Myocyte (in vitro differentiated cells): ENCODE measurements around the gene ADIPOR2. TPM values are rescaled to one million over a fixed set of nuclear protein-coding genes. Genes with fewer than 3 reads are reported as not detected.
"Not testable (repeated sequence)": the region's sequence is repeated elsewhere in the genome, so short reads cannot be mapped to it uniquely, and the experiment has no call there.

ENCODE experiments used
- DNase-seq: peaks from one replicate; pipeline ENCODE4 v3.0.0-alpha.2; 2012; ENCODE audit warnings: low read depth
- total RNA-seq: library from RNA; depleted of rRNA; stranded (reverse); fragments of >200 nt; gene quantifications from 2 replicates; pipeline ENCODE4 v1.2.3, GENCODE V29; 2014

Gene ADIPOR2
- total RNA-seq, 1 donor from 2014 or later, result 22.8 TPM

- no peak for DNase-seq
These were observed 120.5 kb downstream of the ADIPOR2 start for GRCh38 chr12:1811281-1811947.

DNA sequence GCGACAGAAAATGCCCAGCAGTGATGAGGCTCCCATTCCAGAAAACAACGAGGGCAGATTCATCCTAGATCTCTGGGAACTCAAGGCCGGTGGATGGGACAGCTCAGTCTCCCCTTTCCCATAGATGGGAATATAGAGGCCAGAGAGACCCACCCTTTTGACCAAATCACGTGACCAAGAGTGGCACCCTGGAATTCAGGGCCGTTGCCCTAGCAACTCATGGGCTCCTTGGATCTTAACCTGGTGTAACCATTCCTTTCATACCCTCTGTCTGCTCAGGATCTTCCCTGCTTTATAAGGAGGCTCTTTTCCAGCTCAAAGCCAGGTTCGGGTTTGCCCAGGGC lies 121.0 kb downstream of the ADIPOR2 start:
- no peak for DNase-seq

GRCh38 chr12:1812650-1813302 lies 121.9 kb downstream of the ADIPOR2 start:
- no peak for DNase-seq

DNA sequence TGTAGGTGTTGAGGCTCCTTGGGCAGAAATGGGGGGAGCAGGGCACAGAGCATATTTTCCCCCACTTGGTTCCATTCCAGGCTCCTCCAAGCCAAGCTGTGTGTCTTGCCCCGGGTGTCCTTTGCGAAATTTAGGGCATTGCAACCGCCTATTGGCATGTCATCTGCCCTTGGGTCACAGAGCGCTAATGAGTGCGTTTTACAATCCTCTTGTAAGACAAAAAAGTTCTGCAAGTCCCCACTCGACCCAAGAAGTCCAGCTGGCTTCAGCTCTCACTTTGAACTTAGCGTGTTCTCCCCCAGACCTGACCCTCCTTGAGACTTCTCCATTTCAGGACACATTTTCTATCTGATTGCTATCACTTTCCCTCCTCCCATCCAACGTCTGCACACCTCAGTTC lies 123.4 kb downstream of the ADIPOR2 start:
- no peak for DNase-seq

GRCh38 chr12:1815108-1815507 lies 124.2 kb downstream of the ADIPOR2 start:
- DNase-seq, result no peak

- no peak for DNase-seq
These were observed 125.2 kb downstream of the ADIPOR2 start for GRCh38 chr12:1815814-1816729.

- DNase-seq, result no peak
These were observed 126.0 kb downstream of the ADIPOR2 start for GRCh38 chr12:1816730-1817348.

- DNase-seq, result not testable (repeated sequence)
These were observed 127.1 kb downstream of the ADIPOR2 start for GRCh38 chr12:1817928-1818327.

DNA sequence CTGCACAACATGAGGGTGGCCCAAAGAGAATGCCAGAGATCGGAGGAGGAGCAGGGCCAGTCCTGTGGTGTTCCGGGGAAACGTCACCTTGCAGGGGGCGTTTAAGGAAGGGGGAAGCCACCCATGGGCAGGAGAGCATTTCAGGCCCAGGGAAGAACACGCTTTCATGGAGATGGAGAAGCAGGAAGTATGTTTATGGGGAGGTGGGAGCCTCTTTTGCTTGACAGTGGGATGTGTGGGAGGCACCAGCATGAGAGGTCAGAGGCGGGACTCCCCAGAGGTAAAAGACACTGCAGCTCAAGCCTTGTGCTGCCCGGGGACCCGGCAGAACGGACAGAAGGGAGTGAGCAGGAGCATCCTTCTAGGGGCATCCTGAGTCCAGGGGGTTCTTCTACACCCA lies 128.2 kb downstream of the ADIPOR2 start:
- DNase-seq, result no peak

DNA sequence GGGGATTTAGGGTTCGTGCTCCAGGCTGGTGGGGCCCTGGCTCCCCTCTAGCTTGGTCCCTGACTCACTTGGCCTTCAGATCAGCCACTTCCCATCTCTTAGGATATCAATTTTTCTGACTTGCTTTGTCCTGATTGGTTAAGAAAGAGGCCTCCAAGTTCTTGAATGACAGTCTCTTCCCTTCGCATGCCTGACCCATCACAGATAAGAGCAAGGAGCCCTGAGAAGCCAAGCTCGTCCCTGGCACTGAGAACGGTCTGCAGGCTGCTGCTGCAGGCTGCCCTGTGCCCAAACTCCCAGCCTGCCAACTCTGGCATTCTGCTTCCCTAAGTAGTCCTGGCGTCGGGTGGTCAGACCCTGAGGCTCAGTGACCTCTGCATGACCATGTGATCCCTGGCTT lies 128.7 kb downstream of the ADIPOR2 start:
- DNase-seq, result no peak

DNA sequence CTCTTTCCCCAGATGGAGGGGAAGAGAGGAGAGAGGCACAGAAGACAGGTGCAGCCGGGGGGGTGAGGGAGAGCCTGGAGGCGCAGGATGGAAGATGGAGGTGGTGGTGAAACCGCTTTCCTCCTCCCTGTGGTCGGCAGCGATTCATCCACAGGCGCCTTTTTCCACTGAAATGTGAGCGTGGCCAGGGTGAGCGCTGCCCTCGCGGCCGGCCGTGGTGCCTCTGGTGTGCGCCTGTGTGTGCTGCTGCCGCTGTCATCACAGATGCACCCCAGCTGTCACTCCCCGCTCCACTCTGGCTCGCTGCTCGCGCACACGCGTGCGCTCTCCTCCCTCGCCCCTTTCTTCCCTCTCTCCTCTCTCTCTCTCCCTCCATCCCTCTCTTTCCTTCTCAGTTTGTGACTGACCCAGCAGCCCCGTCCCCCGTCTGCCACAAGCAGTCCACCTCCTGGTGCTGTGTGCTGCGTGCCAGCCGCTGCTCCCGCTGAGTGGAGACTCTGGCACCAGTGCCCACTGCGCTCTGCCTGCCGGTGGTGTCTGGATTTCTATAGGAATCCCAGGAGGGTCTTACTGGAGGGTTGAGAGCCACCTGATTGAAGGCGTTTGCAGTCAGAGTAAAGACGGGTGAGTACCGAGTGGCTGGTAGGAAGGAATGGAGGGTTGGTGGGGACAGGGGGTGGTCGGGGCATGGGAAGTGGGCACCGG lies 129.5 kb downstream of the ADIPOR2 start, which contains the start of gene LRTM2:
TSS of gene LRTM2 (plus strand) at position 375 of the 705 bp plus-strand sequence. CDS start 7,584 bp downstream, outside the sequence.
- DNase-seq, result peak; percentile 65

DNA sequence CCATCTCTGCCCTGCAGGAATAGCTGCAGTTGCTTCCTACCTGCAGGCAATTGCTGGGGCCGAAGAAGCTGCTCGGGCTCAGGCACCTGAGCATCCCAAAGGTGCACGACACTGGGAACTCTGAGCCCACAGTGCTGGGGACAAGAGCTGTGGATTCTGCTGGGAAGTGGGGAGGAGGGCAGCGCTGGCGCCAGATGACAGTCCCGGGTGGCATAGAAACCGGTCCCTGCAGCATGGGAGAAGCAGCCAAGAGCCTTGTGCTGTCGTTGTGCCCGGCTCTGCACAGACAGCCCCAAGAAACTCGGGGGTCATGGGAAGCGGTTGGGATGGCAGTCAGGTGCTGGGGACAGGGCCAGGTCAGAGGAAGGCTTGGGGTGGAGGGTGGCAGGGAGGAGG lies 130.0 kb downstream of the ADIPOR2 start:
- DNase-seq, result no peak

GRCh38 chr12:1821805-1822204 lies 130.9 kb downstream of the ADIPOR2 start:
- DNase-seq, result peak; percentile 27

DNA sequence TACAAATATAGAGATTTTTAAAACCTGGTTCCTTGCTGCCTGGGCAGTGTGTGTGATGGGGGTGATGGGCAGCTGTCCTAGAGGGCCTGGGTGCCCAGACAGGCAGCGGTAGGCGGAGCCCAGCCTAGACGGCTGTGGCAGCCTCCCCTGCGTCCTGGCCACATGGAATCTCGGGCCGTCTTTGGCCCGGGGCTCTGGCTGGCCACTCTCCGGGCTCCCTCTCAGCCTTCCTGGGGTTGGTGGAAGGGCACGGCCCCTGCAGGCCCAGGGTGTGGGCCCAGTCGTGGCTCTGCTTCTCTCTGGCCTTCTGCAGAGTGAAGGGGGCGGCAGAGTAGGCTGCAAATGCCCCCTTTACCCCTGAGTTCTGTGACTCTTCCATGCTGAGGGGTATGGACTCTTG lies 131.8 kb downstream of the ADIPOR2 start:
- no peak for DNase-seq

GRCh38 chr12:1823237-1823636 lies 132.4 kb downstream of the ADIPOR2 start:
- no peak for DNase-seq

DNA sequence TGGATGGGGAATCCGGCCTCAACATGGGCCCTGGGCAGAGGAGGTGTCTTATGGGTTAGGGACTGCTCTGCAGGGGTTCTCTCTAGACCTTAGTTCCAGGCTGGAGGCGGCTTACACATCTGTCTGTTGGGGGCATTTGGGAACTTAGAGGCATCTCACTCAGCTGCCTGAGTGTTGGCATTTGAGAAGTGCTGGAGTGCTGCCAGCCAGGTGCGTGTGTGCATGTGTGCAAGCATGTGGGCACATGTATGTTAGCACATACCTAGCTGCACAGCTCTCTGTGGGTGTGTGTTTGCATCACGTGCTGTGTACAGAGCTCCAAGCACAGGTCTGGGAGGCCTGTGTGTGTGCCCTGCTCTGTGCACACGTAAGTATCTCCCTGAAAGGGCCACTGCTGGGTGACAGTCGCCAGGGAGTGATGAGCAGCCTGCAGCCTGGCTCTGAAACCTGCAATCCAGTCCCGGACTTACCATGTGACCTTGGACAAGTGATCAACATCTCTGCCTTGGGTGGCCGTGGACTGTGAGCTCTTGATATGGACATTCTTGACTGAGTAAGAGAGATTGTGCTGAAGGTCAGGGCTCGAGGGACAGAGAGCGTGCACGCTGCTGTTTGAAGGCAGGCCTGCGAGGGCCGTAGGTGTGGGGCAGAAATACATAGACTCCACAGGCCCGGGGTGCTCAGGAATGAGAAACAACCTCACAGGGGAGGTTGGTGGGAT lies 134.7 kb downstream of the ADIPOR2 start:
- DNase-seq, result no peak

GRCh38 chr12:1826401-1826800 lies 135.5 kb downstream of the ADIPOR2 start:
- DNase-seq, result no peak

DNA sequence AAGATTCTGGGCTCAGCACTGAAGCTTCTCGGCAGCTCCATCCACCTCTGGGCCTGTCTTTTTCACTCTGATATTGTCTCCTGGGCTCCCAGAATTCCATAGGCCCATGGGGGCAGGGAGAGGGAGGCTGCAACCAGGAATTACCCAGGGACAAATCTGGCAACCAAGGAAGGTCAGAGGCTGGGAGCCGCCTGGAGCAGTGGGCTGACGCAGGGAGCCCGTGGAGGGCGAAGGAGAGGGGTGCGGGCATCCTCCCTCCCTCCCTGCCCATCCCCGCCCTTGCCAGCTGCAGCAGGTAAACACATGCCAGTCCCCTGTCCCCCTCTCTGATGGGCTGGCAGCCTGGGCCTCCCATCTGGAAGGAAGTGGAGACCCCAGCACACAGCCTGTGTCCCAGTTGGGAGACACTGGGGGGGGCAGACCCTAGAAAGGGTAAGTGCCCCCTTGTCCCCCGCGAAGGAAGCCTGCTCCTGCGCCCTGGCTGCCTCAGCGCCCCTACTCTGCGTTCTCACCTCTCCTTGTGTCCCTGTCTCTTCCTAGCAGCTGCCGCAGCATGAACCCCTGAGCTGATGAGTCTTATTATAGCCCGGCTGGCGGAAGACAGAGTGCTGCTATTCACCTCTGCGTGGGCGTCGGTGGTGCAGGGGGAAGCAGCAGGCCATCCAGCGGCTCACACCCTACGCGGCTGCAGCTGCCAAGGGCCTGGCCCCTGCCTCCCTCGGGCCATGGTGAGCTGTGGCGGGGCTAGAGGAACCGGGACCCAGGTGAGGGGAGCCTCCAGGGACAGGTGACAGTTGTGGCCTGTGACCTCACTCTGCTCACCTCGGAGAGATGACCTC lies 136.2 kb downstream of the ADIPOR2 start:
- DNase-seq, result no peak
